ENCODE results near the gene METTL17. TPM values are rescaled to one million over a fixed set of nuclear protein-coding genes. Genes with fewer than 3 reads are reported as not detected.

Gene METTL17
- total and polyA plus RNA-seq, 2 donors (not counting 3 experiments of a cell fraction or from before 2014, with no cell fraction given): 60.6 to 90.6 TPM

DNA sequence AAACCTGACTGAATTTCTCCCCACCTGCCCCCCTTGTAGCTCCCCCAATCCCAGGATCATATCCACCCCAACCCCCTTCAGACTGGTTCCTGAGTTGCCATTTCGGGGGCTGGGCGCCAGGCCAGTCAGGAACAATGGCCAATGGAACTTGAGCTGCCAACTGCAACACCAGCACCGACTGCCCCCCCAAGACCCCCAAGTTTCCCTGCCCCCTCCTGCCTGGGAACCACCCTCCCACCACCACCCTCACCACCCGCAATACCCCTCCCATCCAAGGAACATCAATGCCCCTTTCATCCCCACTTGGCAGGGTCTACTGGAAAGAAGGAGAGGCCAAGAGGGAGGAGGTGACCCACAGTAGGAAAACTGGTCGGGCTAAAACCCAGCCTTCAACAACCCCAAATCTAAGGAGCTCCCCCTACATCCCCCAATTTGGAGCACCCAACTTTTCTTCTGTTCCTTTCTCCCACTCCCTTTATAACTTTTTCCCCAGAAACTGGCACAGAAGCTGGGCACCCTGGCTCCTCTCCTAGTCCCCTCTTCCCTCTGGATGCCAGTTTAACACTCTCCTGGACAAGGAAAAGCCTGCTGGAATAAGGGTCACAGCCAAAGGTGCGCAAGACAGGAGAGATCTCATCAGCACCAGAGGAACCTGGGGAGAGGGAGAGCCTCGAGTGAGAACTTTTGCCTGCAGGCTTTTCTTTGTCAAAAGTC, 36.7 kb downstream of the METTL17 start:
- POLR2A ChIA-PET: no interaction called here
- intact Hi-C loops (cut with micrococcal nuclease) (no loop called here), dilution Hi-C loops (cut with MboI; ENCODE audit: extremely low pct_ligation_motif_present, low sequenced_read_pairs) (no loop called here)
- Histone ChIP-seq H4K20me1 (replicated peaks; ENCODE audit: control insufficient read depth, extremely low read depth, insufficient read depth, low read length) (no peaks in the 10 kb centered on the region), H3K79me2 (ENCODE audit: control insufficient read depth, insufficient read depth, low read length) (no peaks in the 10 kb centered on the region), H3K9ac (replicated peaks; ENCODE audit: extremely low read depth, insufficient read depth, low read length) (no peak overlapping the region), H2AFZ (ENCODE audit: low read depth, low read length) (no peak overlapping the region), H3K36me3 (ENCODE audit: control insufficient read depth in 2 of 2, extremely low read depth in 1 of 2, insufficient read depth in 2 of 2, low read length in 2 of 2) (no peaks in the 10 kb centered on the region), H3K9me1 (replicated peaks; ENCODE audit: control insufficient read depth, extremely low read depth, insufficient read depth, low read length) (no peaks in the 10 kb centered on the region), H3K27ac (ENCODE audit: insufficient read depth, low read depth, low read length) (no peak overlapping the region), H3K4me2 (ENCODE audit: insufficient read depth, low read length) (no peak overlapping the region), H3K27me3 (ENCODE audit: control insufficient read depth in 2 of 2, insufficient read depth in 2 of 2, low read length in 2 of 2) (peaks cover 47 to 58% of the 10 kb centered on the region in 2 experiments), H3K4me1 (ENCODE audit: control insufficient read depth, extremely low read depth, insufficient read depth, low read length) (no peaks in the 10 kb centered on the region), H3K4me3 (replicated peaks in 1 of 3; ENCODE audit: insufficient read depth in 1 of 3, low read depth in 1 of 3, low read length in 3 of 3) (no peak overlapping the region), H3K9me3 (replicated peaks; ENCODE audit: control insufficient read depth, insufficient read depth, low read length) (no peaks in the 10 kb centered on the region)
- BruUV-seq (replicated peaks): no TSS peak
- CTCF ChIA-PET: interaction anchor here (0.8 to 1.7 kb wide), 2 partner anchors 11 to 46 kb away, joined by 3 to 13 read pairs; no protein-coding TSS in a partner anchor
- TF ChIP-seq EZH2 (IDR thresholded peaks at IDR 0.05; ENCODE audit: borderline replicate concordance, low read depth, low read length, severe bottlenecking) (no peak), JUN (IDR thresholded peaks at IDR 0.05; ENCODE audit: borderline replicate concordance, insufficient read depth, insufficient read length, low read depth) (no peak), FOS (IDR thresholded peaks at IDR 0.05; ENCODE audit: borderline replicate concordance, insufficient read depth, low read length) (no peak), POLR2A (IDR thresholded peaks at IDR 0.05; ENCODE audit: low read depth, low read length) (no peak), MYC (IDR thresholded peaks at IDR 0.05; ENCODE audit: low read depth, low read length) (no peak), POLR2AphosphoS5 (IDR thresholded peaks at IDR 0.05; ENCODE audit: insufficient read depth, low read depth, low read length) (no peak), GATA2 (IDR thresholded peaks at IDR 0.05; ENCODE audit: insufficient read depth, insufficient read length, low read depth, low read length) (no peak)
- TF ChIP-seq, protein P1, sequence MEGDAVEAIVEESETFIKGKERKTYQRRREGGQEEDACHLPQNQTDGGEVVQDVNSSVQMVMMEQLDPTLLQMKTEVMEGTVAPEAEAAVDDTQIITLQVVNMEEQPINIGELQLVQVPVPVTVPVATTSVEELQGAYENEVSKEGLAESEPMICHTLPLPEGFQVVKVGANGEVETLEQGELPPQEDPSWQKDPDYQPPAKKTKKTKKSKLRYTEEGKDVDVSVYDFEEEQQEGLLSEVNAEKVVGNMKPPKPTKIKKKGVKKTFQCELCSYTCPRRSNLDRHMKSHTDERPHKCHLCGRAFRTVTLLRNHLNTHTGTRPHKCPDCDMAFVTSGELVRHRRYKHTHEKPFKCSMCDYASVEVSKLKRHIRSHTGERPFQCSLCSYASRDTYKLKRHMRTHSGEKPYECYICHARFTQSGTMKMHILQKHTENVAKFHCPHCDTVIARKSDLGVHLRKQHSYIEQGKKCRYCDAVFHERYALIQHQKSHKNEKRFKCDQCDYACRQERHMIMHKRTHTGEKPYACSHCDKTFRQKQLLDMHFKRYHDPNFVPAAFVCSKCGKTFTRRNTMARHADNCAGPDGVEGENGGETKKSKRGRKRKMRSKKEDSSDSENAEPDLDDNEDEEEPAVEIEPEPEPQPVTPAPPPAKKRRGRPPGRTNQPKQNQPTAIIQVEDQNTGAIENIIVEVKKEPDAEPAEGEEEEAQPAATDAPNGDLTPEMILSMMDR (IDR thresholded peaks at IDR 0.05; ENCODE audit: extremely low read depth in 1 of 2, insufficient read depth in 1 of 2, low read depth in 1 of 2, low read length in 2 of 2): no peak
- TF ChIP-seq, protein P2, sequence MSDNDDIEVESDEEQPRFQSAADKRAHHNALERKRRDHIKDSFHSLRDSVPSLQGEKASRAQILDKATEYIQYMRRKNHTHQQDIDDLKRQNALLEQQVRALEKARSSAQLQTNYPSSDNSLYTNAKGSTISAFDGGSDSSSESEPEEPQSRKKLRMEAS (IDR thresholded peaks at IDR 0.05; ENCODE audit: insufficient read depth, insufficient read length): no peak
- no peak for FAIRE-seq
- DNase-seq (ENCODE audit: low read depth, low spot score): no peak

Measured in endothelial cell of umbilical vein (primary cell).